ENCODE data around the gene QRICH2. TPM values are rescaled to one million over a fixed set of nuclear protein-coding genes. Genes with fewer than 3 reads are reported as not detected.

QRICH2 gene
- total RNA-seq, 1 experiment from 2014 or later, result 1.5 TPM

DNA sequence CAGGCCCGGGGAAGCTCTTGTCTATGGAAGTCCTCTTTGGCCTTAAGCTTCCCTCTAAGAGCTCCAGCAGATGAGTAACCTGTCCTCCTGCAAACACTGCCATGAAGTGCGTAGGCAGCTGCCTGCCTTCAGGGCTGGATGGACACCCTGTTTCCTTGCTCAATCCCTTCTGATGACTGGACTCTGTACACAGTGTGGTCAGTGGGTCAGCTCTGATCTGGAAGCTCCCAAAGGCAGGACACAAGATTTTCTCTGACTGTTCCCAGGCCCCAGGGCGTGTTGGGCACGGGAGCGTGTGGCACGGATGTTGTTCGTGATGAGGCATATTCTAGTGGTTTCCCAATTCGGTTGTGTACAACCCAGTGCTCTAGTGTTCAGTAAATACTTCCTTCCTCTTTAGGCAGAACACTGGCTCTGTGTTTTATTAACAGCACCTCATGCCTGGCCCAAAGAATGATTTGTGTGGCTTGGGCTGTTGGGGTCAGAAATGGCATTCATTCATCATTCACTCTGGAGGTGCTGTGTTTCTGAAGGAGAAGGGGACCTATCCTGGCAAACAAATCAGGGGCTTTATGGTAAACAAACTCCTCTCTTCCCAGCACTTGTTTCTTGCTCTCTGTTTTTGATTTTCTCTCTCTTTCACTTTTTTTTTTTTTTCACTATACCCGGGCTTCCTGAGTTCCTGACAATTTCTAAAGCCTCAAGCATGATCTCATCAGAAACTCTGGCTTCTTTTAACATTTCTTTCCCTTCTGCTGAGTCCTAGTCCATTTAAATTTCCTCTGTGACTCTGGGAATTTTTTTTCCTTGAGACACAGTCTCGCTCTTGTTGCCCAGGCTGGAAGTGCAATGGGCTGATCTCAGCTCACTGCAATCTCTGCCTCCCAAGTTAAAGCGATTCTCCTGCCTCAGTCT lies 55.8 kb downstream of the QRICH2 start:
- intact Hi-C loops (cut with micrococcal nuclease; ENCODE audit: unreplicated experiment), result no loop called here
- Histone ChIP-seq H3K9me3 (no peaks in the 10 kb centered on the region), H3K4me3 (ENCODE audit: low read depth, low read length) (no peak overlapping the region), H3K36me3 (ENCODE audit: control insufficient read depth, insufficient read depth, low read length) (no peaks in the 10 kb centered on the region), H3K4me1 (peaks cover 31% of the 10 kb centered on the region), H3K27me3 (replicated peaks; ENCODE audit: control insufficient read depth, insufficient read depth, low read length) (no peaks in the 10 kb centered on the region)
- DNase-seq, result peak; percentile 45 to 54
- H3K36me3 Mint-ChIP-seq (ENCODE audit: insufficient read depth, unreplicated experiment), result peaks cover 6% of the 10 kb centered on the region
- ChIA-PET POLR2A (interaction anchor here (0.6 kb wide), 1 partner anchor 88 kb away, joined by 3 read pairs; no protein-coding TSS in a partner anchor), CTCF (interaction anchor here (0.6 to 1.2 kb wide), 2 partner anchors 27 to 656 kb away, joined by 3 to 5 read pairs; no protein-coding TSS in a partner anchor)
- no peaks in the 10 kb centered on the region for H3K9me3 Mint-ChIP-seq (ENCODE audit: unreplicated experiment)
- TF ChIP-seq, protein P1, sequence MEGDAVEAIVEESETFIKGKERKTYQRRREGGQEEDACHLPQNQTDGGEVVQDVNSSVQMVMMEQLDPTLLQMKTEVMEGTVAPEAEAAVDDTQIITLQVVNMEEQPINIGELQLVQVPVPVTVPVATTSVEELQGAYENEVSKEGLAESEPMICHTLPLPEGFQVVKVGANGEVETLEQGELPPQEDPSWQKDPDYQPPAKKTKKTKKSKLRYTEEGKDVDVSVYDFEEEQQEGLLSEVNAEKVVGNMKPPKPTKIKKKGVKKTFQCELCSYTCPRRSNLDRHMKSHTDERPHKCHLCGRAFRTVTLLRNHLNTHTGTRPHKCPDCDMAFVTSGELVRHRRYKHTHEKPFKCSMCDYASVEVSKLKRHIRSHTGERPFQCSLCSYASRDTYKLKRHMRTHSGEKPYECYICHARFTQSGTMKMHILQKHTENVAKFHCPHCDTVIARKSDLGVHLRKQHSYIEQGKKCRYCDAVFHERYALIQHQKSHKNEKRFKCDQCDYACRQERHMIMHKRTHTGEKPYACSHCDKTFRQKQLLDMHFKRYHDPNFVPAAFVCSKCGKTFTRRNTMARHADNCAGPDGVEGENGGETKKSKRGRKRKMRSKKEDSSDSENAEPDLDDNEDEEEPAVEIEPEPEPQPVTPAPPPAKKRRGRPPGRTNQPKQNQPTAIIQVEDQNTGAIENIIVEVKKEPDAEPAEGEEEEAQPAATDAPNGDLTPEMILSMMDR (IDR thresholded peaks at IDR 0.05; ENCODE audit: insufficient read depth in 1 of 2, low read depth in 1 of 2, low read length in 1 of 2, severe bottlenecking in 1 of 2, unreplicated experiment in 1 of 2), result no peak
- peak overlapping the region; percentile 14 for H3K27ac Mint-ChIP-seq (ENCODE audit: unreplicated experiment)
- no TSS peak for BruUV-seq (replicated peaks)
- no peaks in the 10 kb centered on the region for H3K27me3 Mint-ChIP-seq (ENCODE audit: insufficient read depth, unreplicated experiment)
- H3K4me3 Mint-ChIP-seq (ENCODE audit: unreplicated experiment), result no peak overlapping the region
- H3K4me1 Mint-ChIP-seq (ENCODE audit: low read depth, unreplicated experiment), result peaks cover 27% of the 10 kb centered on the region

GRCh38 chr17:76251478-76252039 lies 56.5 kb downstream of the QRICH2 start:
- Histone ChIP-seq H3K27me3 (replicated peaks; ENCODE audit: control insufficient read depth, insufficient read depth, low read length) (no peaks in the 10 kb centered on the region), H3K4me3 (ENCODE audit: low read depth, low read length) (no peak overlapping the region), H3K4me1 (peaks cover 34% of the 10 kb centered on the region), H3K9me3 (no peaks in the 10 kb centered on the region), H3K36me3 (ENCODE audit: control insufficient read depth, insufficient read depth, low read length) (no peaks in the 10 kb centered on the region)
- POLR2A ChIA-PET, result no interaction called here
- CTCF ChIA-PET, result interaction anchor here (0.6 to 1.2 kb wide), 2 partner anchors 28 to 657 kb away, joined by 3 to 5 read pairs; no protein-coding TSS in a partner anchor
- Mint-ChIP-seq H3K27ac (ENCODE audit: unreplicated experiment) (peak overlapping the region; percentile 6), H3K9me3 (ENCODE audit: unreplicated experiment) (no peaks in the 10 kb centered on the region), H3K27me3 (ENCODE audit: insufficient read depth, unreplicated experiment) (no peaks in the 10 kb centered on the region), H3K36me3 (ENCODE audit: insufficient read depth, unreplicated experiment) (peaks cover 6% of the 10 kb centered on the region), H3K4me1 (ENCODE audit: low read depth, unreplicated experiment) (peaks cover 25% of the 10 kb centered on the region), H3K4me3 (ENCODE audit: unreplicated experiment) (no peak overlapping the region)
- intact Hi-C loops (cut with micrococcal nuclease; ENCODE audit: unreplicated experiment), result no loop called here
- no TSS peak for BruUV-seq (replicated peaks)
- DNase-seq, result no peak
- TF ChIP-seq, protein P1 (IDR thresholded peaks at IDR 0.05; ENCODE audit: insufficient read depth in 1 of 2, low read depth in 1 of 2, low read length in 1 of 2, severe bottlenecking in 1 of 2, unreplicated experiment in 1 of 2), result no peak

DNA sequence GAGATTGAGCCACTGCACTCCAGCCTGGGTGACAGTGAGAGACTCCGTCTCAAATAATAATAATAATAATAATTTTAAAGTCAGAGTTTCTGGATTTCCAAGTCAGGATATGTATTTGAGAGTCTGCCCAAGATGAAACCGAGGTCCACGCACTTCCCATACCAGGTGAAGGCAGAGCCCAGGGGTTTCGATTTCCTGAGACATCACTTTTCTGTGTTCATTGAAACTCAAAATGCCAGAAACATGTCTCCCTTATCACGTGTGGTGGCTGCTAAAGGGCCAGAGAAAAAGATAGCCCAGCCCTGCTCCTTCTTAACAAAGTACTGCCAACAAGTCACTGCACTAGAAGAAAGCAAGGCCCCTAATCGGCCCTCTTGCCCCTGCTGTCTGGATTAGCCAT lies 57.9 kb downstream of the QRICH2 start:
- Histone ChIP-seq H3K36me3 (ENCODE audit: control insufficient read depth, insufficient read depth, low read length) (no peaks in the 10 kb centered on the region), H3K9me3 (no peaks in the 10 kb centered on the region), H3K4me3 (ENCODE audit: low read depth, low read length) (no peak overlapping the region), H3K27me3 (replicated peaks; ENCODE audit: control insufficient read depth, insufficient read depth, low read length) (no peaks in the 10 kb centered on the region), H3K4me1 (peaks cover 42% of the 10 kb centered on the region)
- Mint-ChIP-seq H3K9me3 (ENCODE audit: unreplicated experiment) (no peaks in the 10 kb centered on the region), H3K36me3 (ENCODE audit: insufficient read depth, unreplicated experiment) (peaks cover 6% of the 10 kb centered on the region), H3K4me3 (ENCODE audit: unreplicated experiment) (no peak overlapping the region), H3K27ac (ENCODE audit: unreplicated experiment) (no peak overlapping the region), H3K27me3 (ENCODE audit: insufficient read depth, unreplicated experiment) (no peaks in the 10 kb centered on the region), H3K4me1 (ENCODE audit: low read depth, unreplicated experiment) (peaks cover 31% of the 10 kb centered on the region)
- intact Hi-C loops (cut with micrococcal nuclease; ENCODE audit: unreplicated experiment), result no loop called here
- ChIA-PET CTCF (no interaction called here), POLR2A (no interaction called here)
- TF ChIP-seq, protein P1 (IDR thresholded peaks at IDR 0.05; ENCODE audit: insufficient read depth in 1 of 2, low read depth in 1 of 2, low read length in 1 of 2, severe bottlenecking in 1 of 2, unreplicated experiment in 1 of 2), result no peak
- no TSS peak for BruUV-seq (replicated peaks)
- DNase-seq, result no peak

Data from Caco-2 (cell line).